K562 (cell line): ENCODE measurements around the gene EEFSEC. TPM values are rescaled to one million over a fixed set of nuclear protein-coding genes. Genes with fewer than 3 reads are reported as not detected.

Experiments used
- ATAC-seq: fragments of 200-7000 bp; cut with Tn5 transposase; 3 replicates; pipeline ENCODE4 v1.9.1; 2020; ENCODE audit warnings: moderate library complexity
- BruUV-seq: library from RNA; stranded (reverse); fragments of 400-500 nt; replicated peaks from 2 replicates; lab custom pipeline; 2021; lab: Mats Ljungman, UMichigan
- CTCF ChIA-PET: fragments of 300-600 bp; formaldehyde crosslinking; extraction: SDS; loops from one replicate; lab custom pipeline; 2021; ENCODE audit warnings: low intra/inter-chr PET ratio; lab: Yijun Ruan, JAX
- POLR2A ChIA-PET: fragments of 300-600, 350-650 bp; sonication (Branson Sonifier 250); formaldehyde crosslinking; extraction: SDS; loops from one replicate; lab custom pipeline; 2021; ENCODE audit warnings: antibody characterized with exemption, inconsistent platforms; lab: Yijun Ruan, JAX
- DNase-seq, 4 experiments: peaks; one replicate each; pipeline versions ENCODE4 v3.0.0 to v3.0.0-alpha.2; 2011 to 2018; ENCODE audit warnings: low spot score in 3 of 4, mixed read lengths in 3 of 4; ENCODE audit errors: extremely low read depth in 1 of 4
- FAIRE-seq: peaks from 2 replicates; lab custom pipeline; 2011; peaks lifted over from hg19 to GRCh38; lab: Jason Lieb, UNC
- H2AFZ ChIP-seq: 2 replicates; pipeline ENCODE4 v1.6.0; 2011; ENCODE audit warnings: low read depth, low read length, control low read depth, inconsistent platforms
- H3K27ac ChIP-seq: fragments of 200-600 bp; 3 replicates; pipeline ENCODE4 v1.8.0; 2011; ENCODE audit warnings: low read depth, mild to moderate bottlenecking, control low read depth, inconsistent platforms, low read length, moderate library complexity, mixed read lengths; ENCODE audit errors: extremely low read depth
- H3K27me3 ChIP-seq, 2 experiments: fragments of 300-600 bp in 1 of 2; 2 replicates in 1 of 2; 3 replicates in 1 of 2; pipeline versions ENCODE4 v1.6.0 to v1.8.0; 2011; ENCODE audit warnings: inconsistent platforms in 2 of 2, low read length in 2 of 2, mild to moderate bottlenecking in 1 of 2, mixed read lengths in 1 of 2, moderate library complexity in 1 of 2; ENCODE audit not compliant: control insufficient read depth in 2 of 2, insufficient read depth in 2 of 2
- H3K36me3 ChIP-seq: fragments of 300-600 bp; 3 replicates; pipeline ENCODE4 v1.8.0; 2011; ENCODE audit warnings: mild to moderate bottlenecking, low read length, inconsistent platforms; ENCODE audit not compliant: control insufficient read depth, insufficient read depth
- H3K4me1 ChIP-seq, 2 experiments: fragments of 200-600 bp in 1 of 2; replicated peaks in 1 of 2; 2 replicates in 1 of 2; 3 replicates in 1 of 2; pipeline versions ENCODE4 v1.5.1 to v1.8.0; 2011; ENCODE audit warnings: inconsistent platforms in 2 of 2, low read length in 2 of 2, mild to moderate bottlenecking in 1 of 2, mixed read lengths in 1 of 2, moderate library complexity in 1 of 2; ENCODE audit not compliant: control insufficient read depth in 2 of 2, insufficient read depth in 2 of 2
- H3K4me2 ChIP-seq: 2 replicates; pipeline ENCODE4 v1.6.1; 2011; ENCODE audit warnings: low read length, control low read depth, inconsistent platforms, mixed read lengths; ENCODE audit not compliant: insufficient read depth
- H3K4me3 ChIP-seq: fragments of 200-600 bp; sonication (generic), shearing (Covaris generic); 2 replicates; pipeline ENCODE4 v1.5.1; 2016; ENCODE audit warnings: control low read depth, inconsistent platforms
- H3K79me2 ChIP-seq: fragments of 200-600 bp; 3 replicates; pipeline ENCODE4 v1.8.0; 2011; ENCODE audit warnings: low read length, inconsistent platforms; ENCODE audit not compliant: control insufficient read depth, insufficient read depth
- H3K9ac ChIP-seq, 2 experiments: 2 replicates each; pipeline versions ENCODE4 v1.6.0 to v1.6.1; 2011; ENCODE audit warnings: low read depth in 2 of 2, low read length in 2 of 2, control low read depth in 1 of 2, inconsistent platforms in 1 of 2, mild to moderate bottlenecking in 1 of 2, mixed read lengths in 1 of 2; ENCODE audit not compliant: insufficient read depth in 1 of 2
- H3K9me1 ChIP-seq: one replicate; pipeline ENCODE4 v1.6.0; 2011; ENCODE audit warnings: inconsistent platforms, mild to moderate bottlenecking, low read length, moderate library complexity; ENCODE audit not compliant: control insufficient read depth, insufficient read depth
- H3K9me3 ChIP-seq: replicated peaks from 2 replicates; pipeline ENCODE4 v1.5.1; 2011; ENCODE audit warnings: low read depth, low read length, inconsistent platforms; ENCODE audit not compliant: control insufficient read depth, insufficient read depth
- H4K20me1 ChIP-seq: replicated peaks from 2 replicates; pipeline ENCODE4 v1.6.1; 2011; ENCODE audit warnings: low read length, inconsistent platforms, mixed read lengths; ENCODE audit not compliant: control insufficient read depth, insufficient read depth
- CAMTA2 ChIP-seq: fragments of 250-450 bp; sonication (Bioruptor Pico); conservative IDR thresholded peaks from 2 replicates; pipeline ENCODE4 v1.5.1; 2022
- CBFB ChIP-seq: sonication (generic); formaldehyde crosslinking; IDR thresholded peaks from 2 replicates; pipeline ENCODE4 v1.4.0; 2020; ENCODE audit warnings: mild to moderate bottlenecking, missing genetic modification reagents
- E2F5 ChIP-seq: sonication (generic); formaldehyde crosslinking; IDR thresholded peaks from 2 replicates; pipeline ENCODE4 v1.8.0; 2022; ENCODE audit warnings: mild to moderate bottlenecking, missing genetic modification reagents
- HDAC2 ChIP-seq: fragments of 450-650 bp; IDR thresholded peaks from 2 replicates; pipeline ENCODE4 v1.6.1; 2016; ENCODE audit warnings: mild to moderate bottlenecking
- ILK ChIP-seq: fragments of 450-650 bp; IDR thresholded peaks from 2 replicates; pipeline ENCODE4 v1.6.1; 2016; ENCODE audit warnings: missing genetic modification characterization, low read depth, mild to moderate bottlenecking, missing compliant biosample characterization, moderate library complexity, borderline replicate concordance
- MCM5 ChIP-seq: fragments of 450-650 bp; IDR thresholded peaks from 2 replicates; pipeline ENCODE4 v1.6.1; 2016; ENCODE audit warnings: low read depth
- NFIX ChIP-seq: fragments of 250-450 bp; sonication (Bioruptor Pico); IDR thresholded peaks from 2 replicates; pipeline ENCODE4 v1.4.0; 2020; ENCODE audit warnings: low read depth, mild to moderate bottlenecking, moderate library complexity
- NUFIP1 ChIP-seq: fragments of 450-650 bp; IDR thresholded peaks from 2 replicates; pipeline ENCODE4 v1.6.1; 2018; ENCODE audit not compliant: partially characterized antibody
- SOX6 ChIP-seq: fragments of 450-650 bp; IDR thresholded peaks from 2 replicates; pipeline ENCODE4 v1.6.1; 2014; ENCODE audit warnings: mild to moderate bottlenecking
- TFAM ChIP-seq: fragments of 250-450 bp; sonication (Bioruptor Pico); conservative IDR thresholded peaks from 2 replicates; pipeline ENCODE4 v1.5.0; 2021; ENCODE audit warnings: mild to moderate bottlenecking, moderate library complexity
- ZKSCAN8 ChIP-seq: fragments of 200-800 bp; sonication (Bioruptor generic); IDR thresholded peaks from 2 replicates; pipeline ENCODE4 v1.6.1; 2016; ENCODE audit warnings: missing genetic modification characterization, missing compliant biosample characterization
- ZNF165 ChIP-seq: fragments of 250-450 bp; sonication (Bioruptor Pico); IDR thresholded peaks from 2 replicates; pipeline ENCODE4 v1.4.0; 2020; ENCODE audit warnings: borderline replicate concordance
- ZNF311 ChIP-seq: fragments of 250-450 bp; sonication (Bioruptor Pico); IDR thresholded peaks from 2 replicates; pipeline ENCODE4 v1.4.0; 2020; ENCODE audit warnings: mild to moderate bottlenecking, moderate library complexity
- ZNF707 ChIP-seq: fragments of 250-450 bp; sonication (Bioruptor Pico); conservative IDR thresholded peaks from 2 replicates; pipeline ENCODE4 v1.8.0; 2022; ENCODE audit warnings: inconsistent platforms, mild to moderate bottlenecking, moderate library complexity
- WGBS: fragments of 100-300 bp; shearing (Covaris generic); methylation state at CpG from one replicate; pipeline ENCODE4 v1.1.6; 2016; ENCODE audit warnings: low coverage, mixed read lengths; ENCODE audit not compliant: insufficient coverage; ENCODE audit errors: missing lambda C conversion rate; 5-methylcytosine and 5-hydroxymethylcytosine counted together
- in situ Hi-C: fragments of 300-500 bp; cut with MboI; formaldehyde crosslinking; loops from 4 replicates; pipeline ENCODE4 v1.15.0; 2018; ENCODE audit warnings: inconsistent platforms, mixed read lengths
- intact Hi-C: fragments of 100-400 bp; cut with micrococcal nuclease; formaldehyde crosslinking; loops from 2 replicates; pipeline ENCODE4 v1.14.2; 2022
- polyA plus RNA-seq, 8 experiments: library from polyadenylated mRNA; depleted of rRNA in 4 of 8; stranded (reverse) in 5 of 8; unstranded in 3 of 8; fragments of >200 nt; fragmentation: Nextera tagmentation in 2 of 8; fragmentation: Illumina TruSeq in 1 of 8; extraction: Ambion mirVana in 2 of 8; extraction: Trizol in 1 of 8; gene quantifications; 2 replicates each; pipeline versions ENCODE4 v1.2.1 to v1.2.3, GENCODE V29; 2011 to 2014; ENCODE audit warnings: inconsistent platforms in 1 of 8, missing spikeins in 1 of 8
- total RNA-seq, 7 experiments: library from RNA; depleted of rRNA in 6 of 7; stranded (reverse); fragments of >200 nt in 6 of 7; fragmentation: Illumina TruSeq in 2 of 7; extraction: Trizol in 2 of 7; gene quantifications; 2 replicates each; pipeline versions ENCODE4 v1.2.1 to v1.2.3, GENCODE V29; 2011 to 2021; ENCODE audit warnings: low replicate concordance in 1 of 7

Gene EEFSEC
- total and polyA plus RNA-seq, 9 of the 15 experiments (the other 6 are each of a cell fraction or from before 2014, with no cell fraction given), result 0.35 to 11.8 (median 7.7) TPM

- Histone ChIP-seq H3K4me2 (no peak overlapping the region), H3K9me3 (no peaks in the 10 kb centered on the region), H3K27ac (no peak overlapping the region), H3K79me2 (no peaks in the 10 kb centered on the region), H3K4me3 (no peak overlapping the region), H3K36me3 (no peaks in the 10 kb centered on the region), H3K27me3 (no peaks in the 10 kb centered on the region), H3K9ac (peak overlapping the region in 1 of 2 experiments; percentile 58; a peak in 2 of 4 replicates), H2AFZ (no peak overlapping the region), H3K4me1 (peaks cover 1 to 26% of the 10 kb centered on the region in 2 experiments; a peak in 4 of 5 replicates), H3K9me1 (no peaks in the 10 kb centered on the region), H4K20me1 (no peaks in the 10 kb centered on the region)
- DNase-seq (no peak), ATAC-seq (no peak), FAIRE-seq (no peak)
- no peak for TF ChIP-seq E2F5
- no peak for TF ChIP-seq ZKSCAN8 (CRISPR knock-in tag)
- no peak for TF ChIP-seq ZNF165 (CRISPR knock-in tag)
- no peak for TF ChIP-seq HDAC2
- TF ChIP-seq SOX6, result no peak
- no peak for TF ChIP-seq CBFB (CRISPR knock-in tag)
- no peak for TF ChIP-seq TFAM (CRISPR knock-in tag)
- TF ChIP-seq MCM5, result no peak
- TF ChIP-seq NUFIP1, result no peak
- no peak for TF ChIP-seq NFIX (CRISPR knock-in tag)
- no peak for TF ChIP-seq ZNF311 (CRISPR knock-in tag)
- no peak for TF ChIP-seq CAMTA2
- no peak for TF ChIP-seq ILK
- no peak for TF ChIP-seq ZNF707 (CRISPR knock-in tag)
- intact Hi-C loops, result no loop called here
- 70% methylated on average over 2 of the region's 9 CpGs for WGBS
- CTCF ChIA-PET, result no interaction called here
- BruUV-seq, result no TSS peak
- in situ Hi-C loops, result no loop called here
- POLR2A ChIA-PET, result no interaction called here
Measured at GRCh38 chr3:128388932-128389331, 235.7 kb downstream of the EEFSEC start.
